Articular chondrocyte of knee joint (primary cell): Measurements from ENCODE around the gene NR2F6. TPM values are rescaled to one million over a fixed set of nuclear protein-coding genes. Genes with fewer than 3 reads are reported as not detected.

Experiments used
- total RNA-seq: library from RNA; depleted of rRNA; stranded (reverse); fragments of >200 nt; gene quantifications from 2 replicates; pipeline ENCODE4 v1.2.3, GENCODE V29; 2012

NR2F6 gene
- 20.8 and 27.7 TPM in 2 replicates for total RNA-seq

GRCh38 chr19:17245535-17245984 is at the start of gene NR2F6:
Gene NR2F6 (minus strand): TSS chr19:17245919. CDS start chr19:17245220, 699 bp downstream.

GRCh38 chr19:17281391-17282304 is 35.9 kb upstream of the NR2F6 start, which contains the start of gene ANKLE1:
Gene ANKLE1 (plus strand): TSS chr19:17281901. CDS start chr19:17281921, 20 bp downstream.

GRCh38 chr19:17266975-17267788 is 21.5 kb upstream of the NR2F6 start, which contains the start of gene BABAM1:
Gene BABAM1 (plus strand): TSS chr19:17267443. CDS start chr19:17268807, 1,364 bp downstream.

GRCh38 chr19:17264641-17264979 is 18.9 kb upstream of the NR2F6 start, which contains the start of gene USHBP1:
Gene USHBP1 (minus strand): TSS chr19:17264745. CDS start chr19:17264299, 446 bp downstream.

GRCh38 chr19:17226002-17226933 is 19.5 kb downstream of the NR2F6 start, which contains the start of gene OCEL1:
Gene OCEL1 (plus strand): TSS chr19:17226226. CDS start chr19:17226248, 22 bp downstream.

GRCh38 chr19:17215127-17215971 is 30.4 kb downstream of the NR2F6 start, which contains the start of gene USE1:
Gene USE1 (plus strand): TSS chr19:17215357. CDS start chr19:17215406, 49 bp downstream.

Other genes with a start within 250 kb of the NR2F6 start
- gene CPAMD8, start 219.1 kb downstream of the NR2F6 start, total RNA-seq: 1.4 and 1.7 TPM in 2 replicates
- 2.4 and 3.1 TPM in 2 replicates for gene HAUS8, start 170.5 kb downstream of the NR2F6 start, total RNA-seq
- 59.7 and 72.8 TPM in 2 replicates for gene MYO9B, start 170.1 kb downstream of the NR2F6 start, total RNA-seq
- gene USE1, start 30.6 kb downstream of the NR2F6 start, total RNA-seq: 20.3 and 22.7 TPM in 2 replicates
- 3.7 and 4.1 TPM in 2 replicates for gene OCEL1, start 19.7 kb downstream of the NR2F6 start, total RNA-seq
- not detected in 2 replicates for gene USHBP1, start 18.8 kb upstream of the NR2F6 start, total RNA-seq
- 59.5 and 63.5 TPM in 2 replicates for gene BABAM1, start 21.5 kb upstream of the NR2F6 start, total RNA-seq
- gene ANKLE1, start 36.0 kb upstream of the NR2F6 start, total RNA-seq: 0.26 TPM in 1 of 2 replicates, not detected in the other
- 9.0 and 10.5 TPM in 2 replicates for gene ABHD8, start 57.5 kb upstream of the NR2F6 start, total RNA-seq
- 19.7 and 23.7 TPM in 2 replicates for gene MRPL34, start 60.0 kb upstream of the NR2F6 start, total RNA-seq
- gene DDA1, start 63.6 kb upstream of the NR2F6 start, total RNA-seq: 11.8 and 22.7 TPM in 2 replicates
- gene ANO8, start 88.9 kb upstream of the NR2F6 start, total RNA-seq: 2.6 and 3.5 TPM in 2 replicates
- gene GTPBP3, start 91.6 kb upstream of the NR2F6 start, total RNA-seq: 4.8 and 9.4 TPM in 2 replicates
- not detected in 2 replicates for gene PLVAP, start 131.4 kb upstream of the NR2F6 start, total RNA-seq
- 0.22 TPM in 1 of 2 replicates, not detected in the other for gene CCDC194, start 148.3 kb upstream of the NR2F6 start, total RNA-seq
- 0.65 and 1.2 TPM in 2 replicates for gene BST2, start 159.7 kb upstream of the NR2F6 start, total RNA-seq
- 24.5 and 42.3 TPM in 2 replicates for gene MVB12A, start 174.1 kb upstream of the NR2F6 start, total RNA-seq
- gene TMEM221, start 202.7 kb upstream of the NR2F6 start, total RNA-seq: 0.22 TPM in 1 of 2 replicates, not detected in the other
- gene NXNL1, start 215.0 kb upstream of the NR2F6 start, total RNA-seq: not detected in 2 replicates
- 12.0 and 13.5 TPM in 2 replicates for gene SLC27A1, start 224.6 kb upstream of the NR2F6 start, total RNA-seq